HFF-Myc (cell line): ENCODE measurements around the gene CCDC6.
A peak's percentile ranks its signal among the peaks of the same experiment; 100 is the strongest.

Experiments used
- DNase-seq: peaks from one replicate; pipeline ENCODE4 v3.0.0-alpha.2; 2011; ENCODE audit warnings: low read depth; ENCODE audit errors: extremely low read depth
- H3K4me3 ChIP-seq: replicated peaks from 2 replicates; pipeline ENCODE4 v1.5.1; 2011; ENCODE audit warnings: low read depth, mild to moderate bottlenecking, control low read depth, low read length
- TF ChIP-seq, protein P1 (sequence below): IDR thresholded peaks from 2 replicates; pipeline ENCODE4 v1.5.1; 2012; ENCODE audit warnings: mild to moderate bottlenecking, low read depth, low read length, control low read depth; ENCODE audit errors: missing control alignments

The CCDC6 gene

DNA sequence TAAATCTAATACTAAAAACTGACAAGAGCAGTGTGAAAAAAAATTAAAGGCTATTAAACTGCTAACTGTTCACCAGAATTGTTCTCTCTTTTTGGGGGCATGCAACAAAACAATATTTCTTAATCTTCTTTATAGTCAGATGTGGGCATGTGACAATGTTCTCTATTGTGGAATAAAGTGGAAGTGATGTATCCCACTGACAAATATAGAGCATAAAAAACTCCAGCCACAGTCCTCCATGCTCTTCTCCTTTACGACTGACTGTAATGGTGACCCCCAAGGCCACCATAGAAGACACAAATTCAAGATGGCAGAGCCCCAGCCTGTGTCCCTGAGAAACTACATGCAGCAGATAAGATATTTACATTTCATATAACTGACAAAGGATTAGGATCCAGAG, 11.6 kb upstream of the CCDC6 start:
- no peak for DNase-seq
- no peak overlapping the region for H3K4me3 ChIP-seq
- TF ChIP-seq, protein P1, sequence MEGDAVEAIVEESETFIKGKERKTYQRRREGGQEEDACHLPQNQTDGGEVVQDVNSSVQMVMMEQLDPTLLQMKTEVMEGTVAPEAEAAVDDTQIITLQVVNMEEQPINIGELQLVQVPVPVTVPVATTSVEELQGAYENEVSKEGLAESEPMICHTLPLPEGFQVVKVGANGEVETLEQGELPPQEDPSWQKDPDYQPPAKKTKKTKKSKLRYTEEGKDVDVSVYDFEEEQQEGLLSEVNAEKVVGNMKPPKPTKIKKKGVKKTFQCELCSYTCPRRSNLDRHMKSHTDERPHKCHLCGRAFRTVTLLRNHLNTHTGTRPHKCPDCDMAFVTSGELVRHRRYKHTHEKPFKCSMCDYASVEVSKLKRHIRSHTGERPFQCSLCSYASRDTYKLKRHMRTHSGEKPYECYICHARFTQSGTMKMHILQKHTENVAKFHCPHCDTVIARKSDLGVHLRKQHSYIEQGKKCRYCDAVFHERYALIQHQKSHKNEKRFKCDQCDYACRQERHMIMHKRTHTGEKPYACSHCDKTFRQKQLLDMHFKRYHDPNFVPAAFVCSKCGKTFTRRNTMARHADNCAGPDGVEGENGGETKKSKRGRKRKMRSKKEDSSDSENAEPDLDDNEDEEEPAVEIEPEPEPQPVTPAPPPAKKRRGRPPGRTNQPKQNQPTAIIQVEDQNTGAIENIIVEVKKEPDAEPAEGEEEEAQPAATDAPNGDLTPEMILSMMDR: no peak

DNA sequence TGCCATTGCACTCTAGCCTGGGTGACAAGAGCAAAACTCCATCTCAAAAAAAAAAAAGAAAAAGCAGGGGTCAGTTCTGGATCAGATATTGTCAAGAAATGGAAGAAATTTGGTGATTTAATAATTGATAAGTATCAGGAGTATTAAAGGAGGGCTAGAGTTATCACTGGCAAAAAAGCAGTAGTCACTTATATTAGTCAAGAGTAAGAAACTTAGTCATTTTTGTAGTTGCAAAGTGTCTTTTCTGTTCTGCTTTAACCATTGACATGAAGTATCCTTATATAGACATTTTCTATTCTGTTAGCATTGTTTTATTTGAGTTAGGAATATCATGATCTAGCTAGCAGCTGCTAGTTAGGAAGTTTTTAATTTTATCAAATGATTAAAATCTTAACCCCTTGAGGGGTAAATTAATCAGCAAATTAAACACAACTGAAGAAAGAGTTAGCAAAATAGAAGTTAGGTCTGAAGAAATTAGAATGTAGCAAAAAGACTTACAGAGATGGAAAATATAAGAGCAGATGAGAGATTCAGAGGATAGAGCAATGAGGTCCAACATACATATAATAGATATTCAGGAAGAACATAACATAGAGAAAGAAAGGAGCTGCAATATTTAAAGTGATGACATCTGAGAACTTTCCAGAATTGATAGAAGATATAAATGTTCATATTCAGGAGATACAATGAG, 7.3 kb upstream of the CCDC6 start:
- H3K4me3 ChIP-seq: no peak overlapping the region
- no peak for DNase-seq
- TF ChIP-seq, protein P1: no peak

DNA sequence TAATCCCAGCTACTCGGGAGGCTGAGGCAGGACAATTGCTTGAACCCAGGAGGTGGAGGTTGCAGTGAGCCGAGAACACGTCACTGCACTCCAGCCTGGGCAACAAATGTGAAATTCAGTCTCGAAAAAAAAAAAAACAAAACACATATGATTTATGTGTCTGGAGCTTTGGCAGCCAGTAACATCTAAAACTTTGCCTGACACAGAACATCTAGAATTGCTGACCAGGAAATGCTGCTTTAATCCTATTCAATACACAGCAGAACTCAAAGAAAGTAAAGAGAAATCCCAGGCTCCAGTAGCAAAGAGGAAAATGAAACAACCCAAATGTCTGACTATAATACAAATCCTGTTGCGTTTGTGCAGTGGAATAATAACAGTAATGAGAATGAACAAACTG, 4.5 kb upstream of the CCDC6 start:
- H3K4me3 ChIP-seq: no peak overlapping the region
- TF ChIP-seq, protein P1: no peak
- no peak for DNase-seq

DNA sequence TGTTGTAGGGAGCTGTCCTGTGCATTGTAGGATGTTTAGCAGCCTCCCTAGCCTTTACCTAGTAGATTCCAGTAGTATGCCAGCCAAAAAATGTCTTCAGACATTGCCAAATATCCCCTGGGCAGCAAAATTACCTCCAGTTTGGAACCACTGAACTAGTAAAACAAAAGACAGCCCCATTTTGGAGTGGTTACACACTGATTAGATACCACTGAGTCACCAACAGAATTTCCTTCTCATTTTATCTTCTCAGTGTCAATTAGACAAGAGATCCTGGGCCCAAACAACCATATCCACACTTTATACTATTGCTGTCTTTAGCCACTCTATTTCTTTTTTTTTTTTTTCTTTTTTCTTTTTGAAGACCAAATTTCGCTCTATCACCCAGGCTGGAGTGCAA, 3.5 kb upstream of the CCDC6 start:
- H3K4me3 ChIP-seq: no peak overlapping the region
- DNase-seq: no peak
- TF ChIP-seq, protein P1: no peak

DNA sequence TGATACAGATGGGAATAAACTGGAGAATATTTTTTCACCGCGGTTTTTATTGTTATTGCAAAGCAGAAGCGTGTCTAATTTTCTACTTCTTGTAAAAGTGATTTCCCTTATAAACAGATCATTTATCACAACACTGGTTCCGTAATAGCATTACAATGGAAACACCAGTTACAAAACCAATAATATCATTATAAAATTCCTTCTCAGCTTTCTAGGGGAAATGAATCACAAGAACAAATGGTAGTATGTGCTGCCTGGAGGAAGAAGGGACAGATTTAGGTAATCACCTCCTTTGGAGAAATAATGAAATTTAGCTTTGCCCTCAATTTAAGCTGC, 2.4 kb upstream of the CCDC6 start:
- peak overlapping the region; percentile 97; the same call in 1 of the 2 replicates for H3K4me3 ChIP-seq
- TF ChIP-seq, protein P1: no peak
- DNase-seq: no peak

DNA sequence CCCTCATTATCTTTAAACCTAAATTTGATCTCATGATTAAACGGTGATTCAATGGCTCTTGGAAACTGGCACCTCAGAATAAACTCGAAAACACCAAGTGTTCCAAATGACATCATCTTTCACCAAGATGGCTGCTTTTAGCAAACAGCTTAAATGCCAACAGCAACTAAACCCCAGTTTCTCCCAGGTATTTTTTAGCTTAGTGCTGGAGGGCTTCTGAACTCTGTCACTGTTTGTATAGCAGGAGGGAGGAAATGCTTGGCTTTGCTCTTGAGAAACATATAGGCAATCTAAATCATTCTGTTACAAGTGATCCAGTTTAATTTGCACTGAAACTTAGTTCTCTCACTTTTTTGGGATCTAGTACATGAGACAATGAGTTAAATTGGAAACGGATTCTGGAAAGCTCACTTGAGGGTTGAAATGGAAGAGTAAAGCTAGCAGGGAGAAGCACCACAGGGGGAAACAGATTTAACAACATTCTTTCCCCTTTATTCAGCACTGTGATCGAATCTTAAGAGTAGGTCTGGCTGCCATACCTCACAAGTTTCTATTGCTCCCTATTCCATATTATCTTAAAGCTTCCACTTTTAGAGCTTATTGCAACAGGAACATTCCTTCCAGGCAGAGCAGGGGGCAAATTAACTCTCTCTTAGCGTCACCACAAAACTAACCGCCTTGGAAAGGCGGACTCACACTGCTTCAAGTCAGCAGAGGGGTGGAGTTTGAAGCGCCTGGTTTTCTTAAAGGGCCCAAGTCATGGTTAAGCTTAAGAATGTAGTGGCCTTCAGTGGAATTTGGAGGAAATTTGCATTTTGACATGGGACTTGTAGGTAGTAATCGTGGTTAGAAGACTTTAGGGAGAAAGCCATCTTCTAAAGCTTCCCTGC, 1.8 kb upstream of the CCDC6 start:
- H3K4me3 ChIP-seq: peak overlapping the region; percentile 97
- peak; percentile 60 for DNase-seq
- TF ChIP-seq, protein P1: no peak

DNA sequence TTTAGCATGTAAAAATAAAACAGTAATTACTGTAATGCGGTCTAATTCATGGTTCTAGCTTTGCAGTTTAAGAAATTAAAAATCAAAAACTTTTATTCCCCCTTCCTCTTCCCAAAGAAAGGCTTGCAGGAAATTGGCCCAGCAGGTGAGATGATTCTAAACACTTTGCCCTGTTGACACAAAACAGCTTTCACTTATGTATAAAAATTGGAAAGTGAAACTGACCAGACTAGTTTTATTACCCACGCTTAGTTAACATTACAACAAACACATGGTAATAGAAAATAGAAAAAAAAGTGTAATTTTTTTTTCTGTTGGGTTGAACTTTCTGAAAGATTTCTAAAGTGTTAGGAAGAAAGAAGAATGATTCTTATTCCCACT, 1.2 kb upstream of the CCDC6 start:
- peak overlapping the region; percentile 97 for H3K4me3 ChIP-seq
- TF ChIP-seq, protein P1: no peak
- no peak for DNase-seq
